Panc1 (cell line): ENCODE measurements around the gene UQCR11. TPM values are rescaled to one million over a fixed set of nuclear protein-coding genes. Genes with fewer than 3 reads are reported as not detected.

Experiments used
- ATAC-seq: fragments of 200-7000 bp; cut with Tn5 transposase; 2 replicates; pipeline ENCODE4 v1.9.1; 2020; ENCODE audit warnings: mild to moderate bottlenecking, moderate library complexity
- BruUV-seq: library from RNA; stranded (reverse); fragments of 400-500 nt; replicated peaks from 2 replicates; lab custom pipeline; 2021; lab: Mats Ljungman, UMichigan
- CTCF ChIA-PET: fragments of 300-600 bp; sonication (Branson Sonifier 250); formaldehyde crosslinking; loops from one replicate; lab custom pipeline; 2022; ENCODE audit warnings: antibody characterized with exemption; lab: Charles Lee
- POLR2A ChIA-PET: fragments of 300-600 bp; sonication (Branson Sonifier 250); formaldehyde crosslinking; loops from one replicate; lab custom pipeline; 2022; ENCODE audit warnings: antibody characterized with exemption; lab: Charles Lee
- DNase-seq: peaks from one replicate; pipeline ENCODE4 v3.0.0-alpha.2; 2010; ENCODE audit warnings: low read depth, low spot score
- H3K27ac ChIP-seq: 2 replicates; pipeline ENCODE4 v1.5.1; 2011; ENCODE audit warnings: mild to moderate bottlenecking, low read length, inconsistent platforms
- H3K27me3 ChIP-seq: fragments of 200-500 bp; sonication (Bioruptor generic); 2 replicates; pipeline ENCODE4 v1.6.0; 2014; ENCODE audit warnings: low read length, inconsistent platforms; ENCODE audit not compliant: control insufficient read depth, insufficient read depth
- H3K36me3 ChIP-seq: fragments of 200-500 bp; sonication (Bioruptor generic); 2 replicates; pipeline ENCODE4 v1.5.1; 2014; ENCODE audit warnings: inconsistent platforms, mild to moderate bottlenecking, low read length, moderate library complexity; ENCODE audit not compliant: control insufficient read depth, insufficient read depth
- H3K4me1 ChIP-seq: 2 replicates; pipeline ENCODE4 v1.5.1; 2011; ENCODE audit warnings: inconsistent platforms, mild to moderate bottlenecking, low read length, moderate library complexity; ENCODE audit not compliant: control insufficient read depth, insufficient read depth
- H3K4me3 ChIP-seq, 2 experiments: 2 replicates each; pipeline ENCODE4 v1.5.1; 2011 to 2012; ENCODE audit warnings: low read depth in 2 of 2, low read length in 2 of 2, mild to moderate bottlenecking in 2 of 2, inconsistent platforms in 1 of 2, moderate library complexity in 1 of 2
- H3K9me3 ChIP-seq: fragments of 200-500 bp; sonication (Bioruptor generic); 2 replicates; pipeline ENCODE4 v1.5.1; 2014; ENCODE audit warnings: low read depth, mild to moderate bottlenecking, inconsistent platforms, low read length, moderate library complexity; ENCODE audit not compliant: control insufficient read depth, insufficient read depth
- CTCF ChIP-seq: fragments of 450-650 bp; IDR thresholded peaks from 2 replicates; pipeline ENCODE4 v1.5.1; 2017; ENCODE audit warnings: mild to moderate bottlenecking
- POLR2AphosphoS5 ChIP-seq: IDR thresholded peaks from 2 replicates; pipeline ENCODE4 v1.6.1; 2012; ENCODE audit warnings: mild to moderate bottlenecking, low read depth, low read length, moderate library complexity
- REST ChIP-seq, 2 experiments: IDR thresholded peaks; 2 replicates each; pipeline ENCODE4 v1.6.1; 2011 to 2012; ENCODE audit warnings: low read depth in 2 of 2, control low read depth in 1 of 2, low read length in 1 of 2, mild to moderate bottlenecking in 1 of 2, moderate library complexity in 1 of 2; ENCODE audit not compliant: insufficient read depth in 1 of 2
- SIN3A ChIP-seq: IDR thresholded peaks from 2 replicates; pipeline ENCODE4 v1.6.1; 2012; ENCODE audit warnings: low read depth, mild to moderate bottlenecking, low read length, moderate library complexity, borderline replicate concordance; ENCODE audit not compliant: insufficient read depth
- TCF7L2 ChIP-seq: IDR thresholded peaks from 2 replicates; pipeline ENCODE4 v1.6.1; 2011; ENCODE audit warnings: mild to moderate bottlenecking, low read depth, low read length, inconsistent platforms
- in situ Hi-C: cut with HindIII; loops from 2 replicates; pipeline ENCODE4 v1.10.0; 2016; ENCODE audit warnings: low sequenced_read_pairs, low pct_unique_long_range_greater_than_20kb
- intact Hi-C: fragments of 100-400 bp; cut with micrococcal nuclease; formaldehyde crosslinking; loops from one replicate; pipeline ENCODE4 v1.10.0; 2022; ENCODE audit not compliant: unreplicated experiment
- total RNA-seq: library from RNA; stranded (reverse); gene quantifications from one replicate; pipeline ENCODE4 v1.2.1, GENCODE V29; 2021; ENCODE audit not compliant: unreplicated experiment

Gene UQCR11
- total RNA-seq, 1 experiment from 2014 or later, result 300 TPM

- in situ Hi-C loops, result no loop called here
Observed at GRCh38 chr19:1618157-1619093, 13.2 kb upstream of the UQCR11 start.

GRCh38 chr19:1616875-1617274 lies 11.6 kb upstream of the UQCR11 start:
- no peaks in the 10 kb centered on the region for H3K9me3 ChIP-seq
- intact Hi-C loops (no loop called here), in situ Hi-C loops (no loop called here)
- no peaks in the 10 kb centered on the region for H3K27me3 ChIP-seq
- DNase-seq (no peak), ATAC-seq (no peak)
- BruUV-seq, result no TSS peak
- POLR2A ChIA-PET, result no interaction called here
- H3K27ac ChIP-seq, result no peak overlapping the region
- H3K4me1 ChIP-seq, result no peaks in the 10 kb centered on the region
- H3K4me3 ChIP-seq, result no peak overlapping the region
- CTCF ChIA-PET, result interaction anchor here (0.5 kb wide), 1 partner anchor 400 kb away, joined by 3 read pairs; no protein-coding TSS in a partner anchor
- no peaks in the 10 kb centered on the region for H3K36me3 ChIP-seq
- TF ChIP-seq REST (IDR thresholded peaks at IDR 0.05; ENCODE audit: insufficient read depth in 1 of 2, low read depth in 2 of 2, low read length in 1 of 2) (no peak), CTCF (no peak), TCF7L2 (no peak), POLR2AphosphoS5 (no peak), SIN3A (no peak)

More at GRCh38 chr19:1618157-1619093, 13.2 kb upstream of the UQCR11 start:
- no TSS peak for BruUV-seq
- DNase-seq, result no peak
- ChIA-PET POLR2A (no interaction called here), CTCF (no interaction called here)
- no peak overlapping the region for H3K4me3 ChIP-seq
- no peak overlapping the region for H3K27ac ChIP-seq
- intact Hi-C loops, result no loop called here
- TF ChIP-seq POLR2AphosphoS5 (no peak), TCF7L2 (no peak), CTCF (peak; percentile 72), REST (IDR thresholded peaks at IDR 0.05; ENCODE audit: insufficient read depth in 1 of 2, low read depth in 2 of 2, low read length in 1 of 2) (no peak)
- ATAC-seq, result peak; percentile 86
- H3K4me1 ChIP-seq, result no peaks in the 10 kb centered on the region
- no peaks in the 10 kb centered on the region for H3K9me3 ChIP-seq
- no peaks in the 10 kb centered on the region for H3K36me3 ChIP-seq
- H3K27me3 ChIP-seq, result no peaks in the 10 kb centered on the region
